Sigmoid colon (tissue), 4 donors: ENCODE results near the gene MYL10.

Experiments
- CTCF ChIP-seq, 4 experiments: fragments of 450-650 bp in 3 of 4; fragments of 200-600 bp in 1 of 4; IDR thresholded peaks; one replicate each; pipeline ENCODE4 v1.5.1; 2016 to 2019; ENCODE audit warnings: antibody characterized with exemption in 4 of 4, mild to moderate bottlenecking in 3 of 4, moderate library complexity in 2 of 4
- EP300 ChIP-seq, 4 donors: sonication (generic); formaldehyde crosslinking; IDR thresholded peaks; one replicate each; pipeline ENCODE4 v1.6.1; 2017; ENCODE audit warnings: antibody characterized with exemption in 4 of 4
- POLR2A ChIP-seq, 2 donors: fragments of 450-650 bp; IDR thresholded peaks; one replicate each; pipeline ENCODE4 v1.6.1; 2016; ENCODE audit warnings: antibody characterized with exemption in 2 of 2, mild to moderate bottlenecking in 2 of 2, moderate library complexity in 2 of 2
- POLR2AphosphoS5 ChIP-seq, 4 donors: sonication (generic); formaldehyde crosslinking; IDR thresholded peaks; one replicate each; pipeline ENCODE4 v1.6.1; 2017; ENCODE audit warnings: antibody characterized with exemption in 4 of 4

- TF ChIP-seq POLR2A (IDR thresholded peaks at IDR 0.05) (no peak), CTCF (IDR thresholded peaks at IDR 0.05) (no peak), POLR2AphosphoS5 (IDR thresholded peaks at IDR 0.05) (no peak), EP300 (IDR thresholded peaks at IDR 0.05) (no peak)
Measured at GRCh38 chr7:101602082-101602481, 27.0 kb downstream of the MYL10 start.
